GM15510 (cell line): ENCODE data around the gene SPAG17.

Source experiments
- POLR2A ChIP-seq: IDR thresholded peaks from 3 replicates; pipeline ENCODE4 v1.6.1; 2011; ENCODE audit warnings: borderline replicate concordance; ENCODE audit not compliant: insufficient read length; ENCODE audit errors: extremely low read depth

The SPAG17 gene

DNA sequence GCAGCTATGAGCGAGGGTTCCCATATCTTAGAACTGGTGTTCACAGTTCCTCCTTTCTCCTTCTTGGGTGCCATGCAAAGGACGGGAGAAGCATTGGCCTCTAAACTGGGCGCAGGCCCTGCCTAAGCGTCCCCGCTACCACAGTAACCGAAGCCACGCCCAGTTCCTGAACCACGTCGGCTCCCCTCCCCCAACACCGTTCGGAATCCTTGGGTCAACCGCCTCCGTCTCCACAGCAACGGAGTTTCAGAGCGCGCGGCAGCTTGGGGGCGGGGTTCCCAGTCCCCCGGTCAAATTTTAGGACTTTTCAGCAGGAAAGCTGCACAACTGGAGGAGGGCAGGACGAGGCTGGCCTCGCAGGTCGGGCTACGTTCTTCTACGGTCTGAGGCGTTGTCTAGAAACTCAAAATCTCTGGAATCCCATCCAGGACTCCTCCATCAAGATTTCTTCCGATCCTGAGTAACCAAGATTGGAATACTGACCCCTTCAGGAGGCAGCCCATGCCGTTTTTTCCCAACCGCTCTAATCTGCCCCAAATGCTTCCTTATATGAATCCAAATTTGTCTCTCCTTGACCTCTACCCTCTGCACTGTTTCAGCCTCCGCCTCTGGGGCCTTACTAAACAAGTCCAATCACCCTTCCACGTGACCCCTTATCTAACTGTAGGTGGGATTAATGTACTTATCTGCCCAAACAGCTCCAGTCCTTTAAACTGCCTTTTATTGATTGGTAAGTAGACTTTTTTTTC lies at the start of gene SPAG17:
SPAG17 (minus strand) TSS at position 145 of the 749 bp plus-strand sequence; CDS start at position 74, 71 bp downstream.
- no peak for TF ChIP-seq POLR2A

DNA sequence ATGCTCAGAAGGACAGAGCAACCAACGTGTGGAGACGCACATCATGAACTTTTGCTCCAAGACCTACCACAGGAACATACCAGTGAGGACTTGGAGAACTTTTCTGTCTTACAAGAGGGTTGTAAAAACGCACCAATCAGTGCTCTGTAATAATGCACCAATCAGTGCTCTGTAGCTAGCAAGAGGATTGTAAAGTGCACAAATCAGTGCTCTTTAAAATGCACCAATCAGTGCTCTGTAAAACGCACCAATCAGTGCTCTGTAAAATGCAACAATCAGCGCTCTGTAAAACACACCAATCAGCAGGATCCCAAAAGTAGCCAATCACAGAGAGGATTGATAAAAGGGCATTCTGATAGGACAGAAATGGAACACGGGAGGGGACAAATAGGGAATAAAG lies 40.4 kb upstream of the SPAG17 start:
- TF ChIP-seq POLR2A: no peak

DNA sequence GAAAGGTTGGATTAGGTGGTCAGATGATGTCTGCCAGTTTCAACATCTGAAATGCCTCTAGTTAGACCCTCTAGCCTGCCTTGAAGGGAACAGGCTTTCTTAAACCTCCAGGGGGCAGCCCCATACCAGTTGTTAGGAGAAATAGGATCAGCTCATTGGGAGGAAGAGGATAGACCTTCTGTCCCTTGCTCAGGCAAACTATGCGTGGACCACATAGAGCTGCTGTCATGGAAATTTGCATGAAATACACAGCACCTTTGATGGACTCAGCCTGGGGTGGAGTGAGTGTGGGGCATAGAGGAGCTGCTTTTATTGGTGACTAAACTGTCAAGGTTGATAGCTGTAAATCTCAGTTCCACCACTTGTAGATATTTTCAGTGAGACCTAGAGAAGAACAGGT lies 38.4 kb upstream of the SPAG17 start:
- no peak for TF ChIP-seq POLR2A

DNA sequence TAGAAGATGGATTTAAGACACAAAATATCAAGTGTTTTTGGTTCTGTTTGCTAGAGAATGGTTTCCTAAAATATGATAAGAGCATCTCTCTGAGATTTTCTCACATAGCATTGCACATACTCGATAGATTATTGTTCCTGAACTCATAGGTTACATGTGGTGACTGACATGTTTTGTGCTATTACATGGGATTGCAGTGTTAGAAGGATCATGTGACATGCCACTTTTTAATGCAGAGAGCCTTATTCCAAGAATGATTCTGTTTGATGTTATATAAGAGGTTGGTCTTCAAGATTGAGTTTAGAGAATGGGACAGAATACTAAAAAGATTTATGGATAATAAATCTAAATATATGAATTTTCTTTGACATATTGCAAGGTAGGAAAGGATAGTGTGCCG lies 34.4 kb upstream of the SPAG17 start:
- no peak for TF ChIP-seq POLR2A

DNA sequence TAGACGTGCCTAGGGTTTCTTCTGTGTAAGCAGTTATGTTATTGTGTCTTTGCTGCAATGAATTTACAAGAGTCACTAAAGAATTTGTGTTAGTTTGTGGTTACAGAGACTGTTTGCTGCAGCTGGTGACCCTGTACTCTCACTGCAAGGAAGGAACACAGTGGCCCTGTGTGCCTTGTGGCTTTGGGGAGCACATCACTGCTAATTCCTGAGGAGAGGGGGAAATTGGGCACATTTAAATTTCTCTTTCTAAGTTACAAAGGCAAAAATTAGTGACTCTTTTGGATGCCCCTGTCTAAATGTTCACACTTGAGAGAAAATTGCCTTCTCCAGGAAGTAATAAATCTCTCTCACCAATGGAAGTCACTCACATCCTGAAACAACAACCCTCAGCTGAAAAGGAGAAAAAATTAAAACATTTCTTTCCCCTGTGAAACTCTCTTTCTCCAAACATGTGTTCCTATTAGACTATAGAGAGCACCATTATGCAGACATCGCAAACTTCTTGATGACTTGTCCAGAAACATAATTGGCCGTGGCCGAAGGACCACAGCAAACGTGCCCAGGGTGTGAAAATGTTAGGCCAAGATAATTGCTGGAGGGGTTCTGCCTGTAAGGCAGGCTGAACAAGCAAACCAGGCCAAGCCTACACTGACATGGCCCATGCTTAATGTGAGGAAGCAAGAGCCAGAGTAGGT lies 32.3 kb upstream of the SPAG17 start:
- TF ChIP-seq POLR2A: no peak

DNA sequence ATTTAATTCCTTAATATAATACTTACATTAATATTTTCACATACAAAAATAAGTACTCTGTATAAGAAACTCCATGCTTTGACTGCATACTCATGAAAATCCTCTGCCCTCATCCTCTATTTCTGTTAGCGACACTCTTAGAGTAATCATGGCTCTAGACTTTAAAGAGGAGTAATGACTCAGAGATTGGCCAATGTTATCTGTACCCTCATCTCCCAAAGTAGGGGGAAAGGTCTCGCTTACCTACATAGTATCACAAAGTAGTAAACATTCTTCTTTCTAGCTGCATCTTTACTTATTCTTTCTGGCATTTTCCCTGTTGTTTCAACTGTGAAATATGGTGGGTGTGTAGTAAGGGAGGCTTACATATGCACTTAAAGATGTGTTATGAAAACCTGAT lies 29.8 kb upstream of the SPAG17 start:
- TF ChIP-seq POLR2A: no peak

DNA sequence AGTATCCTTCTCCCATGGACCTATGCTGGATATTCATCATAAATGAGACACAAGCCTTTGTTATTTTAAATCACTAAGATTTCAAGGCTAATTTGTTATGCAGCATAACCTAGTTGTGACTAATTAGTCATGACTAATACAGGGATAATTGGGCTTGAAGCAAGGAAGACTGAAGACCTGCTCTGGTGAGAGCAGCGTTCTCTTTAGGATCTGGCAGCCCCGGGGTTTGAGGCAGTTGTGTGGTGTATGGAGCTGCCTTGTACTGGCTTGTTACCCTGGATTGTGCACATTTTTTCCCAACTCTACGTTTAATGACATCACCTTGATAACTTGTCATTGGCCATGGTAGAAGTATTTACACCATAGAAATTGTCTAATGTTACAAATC lies 25.7 kb upstream of the SPAG17 start:
- no peak for TF ChIP-seq POLR2A

DNA sequence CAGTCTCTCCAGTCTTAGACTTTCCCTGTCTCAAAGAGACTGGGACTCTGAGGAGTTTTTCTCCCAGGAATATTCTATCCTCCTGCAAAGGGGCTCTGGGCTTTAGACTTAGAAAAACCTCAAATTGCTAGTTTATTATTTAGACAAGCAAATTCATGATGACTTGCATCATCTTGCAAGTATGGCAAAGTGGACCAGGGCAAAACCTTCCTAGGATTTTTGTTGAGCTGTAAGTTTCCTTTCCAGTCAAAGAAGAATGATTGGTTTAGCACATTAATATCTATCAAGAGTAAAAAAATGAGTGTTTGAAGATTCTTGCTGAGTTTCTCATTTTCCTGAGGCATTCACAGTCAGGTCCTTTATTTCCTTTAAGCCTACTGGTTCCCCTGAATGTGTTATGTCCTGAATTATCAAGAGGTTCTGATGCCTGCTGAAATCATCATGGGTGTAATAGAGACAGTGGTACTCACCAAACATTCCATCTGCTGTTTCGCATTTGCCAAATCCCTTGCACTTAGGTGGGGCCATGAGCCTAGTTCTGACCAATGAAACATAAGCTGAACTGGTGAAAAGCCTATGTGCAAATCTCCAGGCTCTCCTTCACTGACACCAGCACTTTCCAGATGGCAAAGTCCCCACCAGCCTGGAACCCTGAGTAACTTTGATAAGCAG lies 25.2 kb upstream of the SPAG17 start:
- no peak for TF ChIP-seq POLR2A

DNA sequence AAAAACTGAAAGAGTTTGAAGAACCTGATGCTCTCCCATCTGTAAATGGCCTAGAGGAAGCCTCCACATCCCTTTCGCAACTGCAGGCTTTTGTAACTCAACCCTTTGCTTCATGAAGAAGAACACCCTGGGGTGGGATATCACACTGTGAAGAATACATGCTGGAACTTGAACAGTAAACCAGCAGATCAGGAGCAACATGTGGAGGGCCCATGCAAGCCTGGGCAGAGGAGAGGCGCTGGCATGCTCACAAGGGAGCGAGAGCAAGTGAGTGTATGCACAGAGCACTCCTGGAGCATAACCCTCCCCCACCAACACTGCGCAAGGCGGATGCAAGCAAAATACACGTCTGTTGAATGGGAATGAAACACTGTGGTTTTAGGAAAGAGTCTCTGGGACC lies 24.6 kb upstream of the SPAG17 start:
- TF ChIP-seq POLR2A: no peak

DNA sequence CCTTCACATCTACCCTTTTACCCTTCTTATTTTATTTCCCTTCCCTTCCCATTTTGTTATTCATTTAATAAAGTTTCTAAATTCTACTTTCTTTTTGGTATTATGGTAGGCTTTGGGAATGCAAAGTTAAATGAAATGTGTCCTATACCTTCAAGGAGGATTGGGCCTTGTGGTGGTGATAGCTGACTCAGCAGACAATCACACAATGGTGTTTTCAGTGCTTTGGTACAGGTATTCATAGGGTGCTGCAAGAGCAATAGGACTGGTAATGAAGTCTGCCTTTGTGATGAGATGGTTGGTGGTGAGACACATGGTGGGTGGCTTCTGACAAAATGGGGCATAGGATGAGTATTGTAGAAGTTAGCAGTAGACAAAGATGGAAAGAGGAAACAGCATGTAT lies 21.9 kb upstream of the SPAG17 start:
- no peak for TF ChIP-seq POLR2A

DNA sequence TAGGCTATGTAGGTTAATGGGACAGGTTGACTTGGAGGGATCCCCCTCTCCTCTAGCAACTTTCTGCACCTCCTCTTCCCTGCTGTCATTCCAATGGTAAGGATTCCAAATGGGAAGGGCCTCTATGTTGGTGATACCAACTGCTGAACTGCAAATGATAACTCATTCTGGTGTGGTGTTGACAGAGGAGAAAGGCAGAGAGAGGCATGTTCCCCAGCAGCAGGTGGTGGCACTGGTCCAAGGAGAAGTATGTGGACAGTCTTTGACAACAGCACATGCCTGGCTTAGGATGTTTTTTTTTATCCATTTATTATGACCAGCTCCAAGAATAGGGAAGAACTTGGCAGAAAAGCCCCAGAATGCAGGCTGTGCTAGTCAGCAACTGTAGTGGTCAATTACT lies 19.6 kb upstream of the SPAG17 start:
- TF ChIP-seq POLR2A: no peak

DNA sequence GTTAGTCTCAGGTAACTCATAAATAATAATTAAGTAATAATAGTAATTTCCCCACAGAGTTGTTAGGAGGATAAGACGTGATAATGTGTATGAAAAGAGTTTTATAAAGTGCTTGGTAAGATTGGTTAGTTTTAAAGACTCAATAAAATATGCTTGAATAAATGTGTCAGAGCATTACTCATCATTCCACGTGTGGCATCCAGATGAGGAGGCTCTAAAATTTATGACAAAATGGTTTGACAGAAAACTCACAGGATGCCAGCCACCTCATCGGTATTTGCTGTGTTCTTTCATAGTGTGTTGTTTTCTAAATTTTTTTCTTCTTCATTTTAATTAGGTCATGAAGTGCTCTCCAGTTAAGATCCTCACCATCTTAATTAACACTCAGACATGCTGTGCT lies 19.1 kb upstream of the SPAG17 start:
- TF ChIP-seq POLR2A: no peak

DNA sequence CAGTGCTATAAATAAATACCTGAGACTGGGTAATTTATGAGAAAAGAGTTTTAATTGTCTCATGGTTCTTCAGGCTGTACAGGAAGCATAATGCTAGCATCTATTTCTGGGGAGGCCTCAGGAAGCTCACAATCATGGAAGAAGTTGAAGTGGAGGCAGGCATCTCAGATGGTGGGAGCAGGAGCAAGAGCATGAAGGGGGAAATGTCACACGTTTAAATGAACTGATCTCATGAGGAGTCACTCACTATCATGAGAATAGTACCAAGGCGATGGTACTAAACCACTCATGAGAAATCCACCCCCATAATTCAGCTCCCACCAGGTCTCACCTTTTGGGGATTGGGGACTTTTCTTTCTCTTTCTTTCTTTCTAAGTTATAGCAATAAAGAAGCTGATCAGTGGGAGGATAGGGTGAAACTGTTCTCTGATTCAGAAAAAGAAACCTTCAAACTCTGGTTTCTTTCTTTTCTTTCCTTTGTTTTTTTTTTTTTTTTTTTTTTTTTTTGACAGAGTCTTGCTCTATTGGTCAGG lies 17.1 kb upstream of the SPAG17 start:
- no peak for TF ChIP-seq POLR2A

DNA sequence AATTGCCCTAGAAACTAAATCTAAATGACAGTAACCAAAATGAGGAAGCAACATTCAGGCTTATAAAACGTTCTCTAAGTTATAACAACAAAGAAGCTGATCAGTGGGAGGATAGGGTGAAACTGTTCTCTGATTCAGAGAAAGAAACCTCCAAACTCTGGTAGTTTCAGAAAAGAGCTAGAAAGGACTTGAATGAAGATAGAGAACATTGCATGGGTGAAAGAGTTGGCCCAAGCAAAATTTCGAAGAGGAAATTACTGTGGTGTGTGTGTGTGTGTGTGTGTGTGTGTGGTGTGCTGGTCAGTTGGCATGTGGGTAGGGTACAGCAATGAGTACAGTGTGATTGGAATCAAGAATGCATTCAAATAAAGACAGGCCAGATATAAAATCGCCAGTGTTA lies 16.5 kb upstream of the SPAG17 start:
- TF ChIP-seq POLR2A: no peak

DNA sequence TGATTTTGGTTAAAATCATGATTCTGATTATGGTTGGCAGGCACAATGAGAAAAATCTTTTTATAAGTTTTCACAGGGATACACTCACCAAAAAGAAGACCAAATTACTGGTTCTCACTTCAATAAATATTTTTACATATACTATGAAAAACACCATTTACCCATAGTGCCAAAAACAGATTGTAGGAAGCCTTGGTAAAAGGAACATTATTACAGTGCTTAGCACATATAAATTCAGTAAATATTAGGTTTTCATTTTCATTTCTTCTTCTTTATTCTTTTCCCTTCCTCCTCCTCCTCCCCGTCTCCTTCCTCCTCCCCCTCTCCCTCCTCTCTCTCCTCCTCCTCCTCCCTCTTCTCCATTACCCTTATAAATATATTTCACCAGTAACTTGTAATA lies 15.8 kb upstream of the SPAG17 start:
- no peak for TF ChIP-seq POLR2A
